ENCODE measurements around the gene CEP128.

Gene CEP128

DNA sequence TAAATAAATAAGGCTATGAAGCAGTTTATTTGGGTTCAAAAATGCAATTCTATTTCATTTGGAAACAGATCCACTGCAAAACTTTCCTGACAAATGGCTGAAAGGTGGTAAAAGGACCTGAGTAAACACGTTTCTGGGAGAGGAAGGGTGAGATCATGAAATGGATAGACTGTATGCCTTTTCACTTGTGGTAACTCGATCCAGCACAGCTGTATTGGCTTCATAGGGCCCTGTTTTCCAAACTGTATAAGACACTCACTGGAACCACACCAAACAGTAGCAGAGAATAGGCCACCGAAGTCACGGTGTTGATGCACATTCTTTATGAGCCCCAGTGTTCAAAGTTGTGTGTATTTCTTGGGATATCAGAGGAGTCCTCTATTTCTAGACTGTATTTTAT lies 405.1 kb downstream of the CEP128 start:
- Histone ChIP-seq H3K27ac (ENCODE audit: low read length) (no peak overlapping the region), H3K4me3 (ENCODE audit: low read depth in 1 of 2, low read length in 2 of 2) (no peak overlapping the region), H3K4me1 (ENCODE audit: insufficient read depth, low read length) (no peaks in the 10 kb centered on the region), H3K27me3 (ENCODE audit: insufficient read depth, low read length, poor library complexity) (no peaks in the 10 kb centered on the region), H2AFZ (ENCODE audit: low read depth, low read length) (no peak overlapping the region), H3K9ac (ENCODE audit: low read depth, low read length) (no peak overlapping the region), H3K36me3 (ENCODE audit: insufficient read depth, low read length) (no peaks in the 10 kb centered on the region; the same call in 1 of the 2 replicates), H4K20me1 (ENCODE audit: insufficient read depth, low read length) (no peaks in the 10 kb centered on the region), H3K4me2 (ENCODE audit: insufficient read depth, low read length) (no peak overlapping the region), H3K79me2 (ENCODE audit: insufficient read depth, low read length) (no peaks in the 10 kb centered on the region), H3K9me3 (ENCODE audit: insufficient read depth, low read length, severe bottlenecking) (peaks cover 8% of the 10 kb centered on the region)
- TF ChIP-seq EZH2 (IDR thresholded peaks at IDR 0.05; ENCODE audit: borderline replicate concordance, low read depth, low read length, severe bottlenecking): no peak
- no peak for TF ChIP-seq CTCF (IDR thresholded peaks at IDR 0.05; ENCODE audit: borderline replicate concordance, extremely low read depth, low read length, poor library complexity, severe bottlenecking)
- ATAC-seq (ENCODE audit: insufficient read depth, low read depth) (0 out of 3 replicates have a peak, but pooled peaks have one; percentile 40), DNase-seq (no peak)

GRCh38 chr14:80535171-80535570 lies 406.4 kb downstream of the CEP128 start:
- TF ChIP-seq CTCF (IDR thresholded peaks at IDR 0.05; ENCODE audit: borderline replicate concordance, extremely low read depth, low read length, poor library complexity, severe bottlenecking): no peak
- TF ChIP-seq EZH2 (IDR thresholded peaks at IDR 0.05; ENCODE audit: borderline replicate concordance, low read depth, low read length, severe bottlenecking): no peak
- no peaks in the 10 kb centered on the region for H3K79me2 ChIP-seq (ENCODE audit: insufficient read depth, low read length)
- H3K27ac ChIP-seq (ENCODE audit: low read length): no peak overlapping the region
- peaks cover under 1% of the 10 kb centered on the region for H3K9me3 ChIP-seq (ENCODE audit: insufficient read depth, low read length, severe bottlenecking)
- H3K36me3 ChIP-seq (ENCODE audit: insufficient read depth, low read length): peaks cover 2% of the 10 kb centered on the region; the same call in 1 of the 2 replicates
- no peaks in the 10 kb centered on the region for H3K27me3 ChIP-seq (ENCODE audit: insufficient read depth, low read length, poor library complexity)
- no peak overlapping the region for H3K4me2 ChIP-seq (ENCODE audit: insufficient read depth, low read length)
- no peaks in the 10 kb centered on the region for H3K4me1 ChIP-seq (ENCODE audit: insufficient read depth, low read length)
- no peaks in the 10 kb centered on the region for H4K20me1 ChIP-seq (ENCODE audit: insufficient read depth, low read length)
- ATAC-seq (ENCODE audit: insufficient read depth, low read depth): no peak
- no peak overlapping the region for H3K4me3 ChIP-seq (ENCODE audit: low read depth in 1 of 2, low read length in 2 of 2)
- DNase-seq: no peak
- no peak overlapping the region for H2AFZ ChIP-seq (ENCODE audit: low read depth, low read length)
- no peak overlapping the region for H3K9ac ChIP-seq (ENCODE audit: low read depth, low read length)

DNA sequence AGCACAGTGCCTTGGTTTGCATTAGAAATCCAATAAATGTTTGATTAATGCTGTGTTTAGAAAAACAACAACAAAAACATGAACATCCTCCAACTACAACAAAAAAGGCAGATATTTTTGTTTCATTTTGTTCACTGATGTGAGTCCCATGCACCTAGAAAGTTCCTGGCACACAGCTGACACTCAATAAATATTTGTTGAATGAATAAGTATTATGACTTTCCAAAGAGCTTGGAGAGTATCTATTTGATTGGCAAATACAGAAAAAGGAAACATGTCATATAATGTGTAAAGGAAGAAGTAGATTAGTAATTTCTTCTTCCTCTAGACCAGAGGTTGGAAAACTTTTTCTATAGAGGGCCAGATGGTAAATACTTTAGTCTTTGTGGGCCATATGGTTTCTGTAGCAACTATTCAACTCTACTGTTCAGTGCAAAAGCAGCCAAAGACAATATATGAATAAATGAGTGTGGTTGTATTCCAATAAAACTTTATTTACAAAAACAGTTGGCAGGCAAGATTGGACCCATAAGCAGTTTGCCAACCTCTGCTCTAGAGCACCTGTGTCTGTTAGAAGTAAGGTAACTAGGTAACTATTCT lies 417.9 kb downstream of the CEP128 start:
- Histone ChIP-seq H3K9ac (ENCODE audit: low read depth, low read length) (no peak overlapping the region), H3K4me3 (ENCODE audit: low read depth in 1 of 2, low read length in 2 of 2) (no peak overlapping the region), H3K36me3 (ENCODE audit: insufficient read depth, low read length) (peaks cover 71% of the 10 kb centered on the region), H3K4me2 (ENCODE audit: insufficient read depth, low read length) (no peak overlapping the region), H2AFZ (ENCODE audit: low read depth, low read length) (no peak overlapping the region), H4K20me1 (ENCODE audit: insufficient read depth, low read length) (no peaks in the 10 kb centered on the region), H3K27ac (ENCODE audit: low read length) (no peak overlapping the region), H3K9me3 (ENCODE audit: insufficient read depth, low read length, severe bottlenecking) (no peaks in the 10 kb centered on the region), H3K79me2 (ENCODE audit: insufficient read depth, low read length) (no peaks in the 10 kb centered on the region), H3K27me3 (ENCODE audit: insufficient read depth, low read length, poor library complexity) (no peaks in the 10 kb centered on the region), H3K4me1 (ENCODE audit: insufficient read depth, low read length) (no peaks in the 10 kb centered on the region)
- no peak for TF ChIP-seq CTCF (IDR thresholded peaks at IDR 0.05; ENCODE audit: borderline replicate concordance, extremely low read depth, low read length, poor library complexity, severe bottlenecking)
- no peak for DNase-seq
- no peak for ATAC-seq (ENCODE audit: insufficient read depth, low read depth)

All from DND-41 (cell line).